T-helper 2 cell (primary cell): ENCODE results near the gene EEF1A2.
A peak's percentile ranks its signal among the peaks of the same experiment; 100 is the strongest.
"Not testable (repeated sequence)": the region's sequence is repeated elsewhere in the genome, so short reads cannot be mapped to it uniquely, and the experiment has no call there.

Source experiments
- DNase-seq, 5 experiments: peaks; one replicate each; pipeline versions ENCODE4 v3.0.0 to v3.0.0-alpha.2; 2012 to 2022

Gene EEF1A2

GRCh38 chr20:63519668-63520503 is 21.0 kb upstream of the EEF1A2 start:
- DNase-seq = peak; percentile 39 to 67 (median 54)

- DNase-seq = no peak
Observed at GRCh38 chr20:63518946-63519667, 20.2 kb upstream of the EEF1A2 start.

GRCh38 chr20:63518351-63518861 is 19.5 kb upstream of the EEF1A2 start:
- DNase-seq = no peak

- no peak for DNase-seq
Observed at GRCh38 chr20:63517376-63518309, 18.8 kb upstream of the EEF1A2 start.

- DNase-seq = not testable (repeated sequence)
Observed at GRCh38 chr20:63514520-63514919, 15.6 kb upstream of the EEF1A2 start.

GRCh38 chr20:63513207-63513606 is 14.3 kb upstream of the EEF1A2 start:
- DNase-seq = no peak

GRCh38 chr20:63509088-63509564 is 10.2 kb upstream of the EEF1A2 start:
- no peak for DNase-seq

- DNase-seq = no peak
Observed at GRCh38 chr20:63508072-63508768, 9.3 kb upstream of the EEF1A2 start.

- DNase-seq = no peak
Observed at GRCh38 chr20:63507083-63507743, 8.3 kb upstream of the EEF1A2 start.

GRCh38 chr20:63505723-63506122 is 6.8 kb upstream of the EEF1A2 start:
- DNase-seq = no peak

GRCh38 chr20:63505281-63505680 is 6.4 kb upstream of the EEF1A2 start:
- DNase-seq = no peak

- DNase-seq = no peak
Observed at GRCh38 chr20:63504642-63505041, 5.8 kb upstream of the EEF1A2 start.

GRCh38 chr20:63503524-63503923 is 4.6 kb upstream of the EEF1A2 start:
- no peak for DNase-seq

- DNase-seq = no peak
Observed at GRCh38 chr20:63502671-63503172, 3.8 kb upstream of the EEF1A2 start.

GRCh38 chr20:63501818-63502670 is 3.2 kb upstream of the EEF1A2 start:
- DNase-seq = no peak

- DNase-seq = no peak
Observed at GRCh38 chr20:63500902-63501817, 2.3 kb upstream of the EEF1A2 start.

- DNase-seq = no peak
Observed at GRCh38 chr20:63500151-63500901, 1.4 kb upstream of the EEF1A2 start.

GRCh38 chr20:63499338-63499969 is 571 bp upstream of the EEF1A2 start:
- no peak for DNase-seq
